Kidney (tissue), 14 donors: ENCODE data around the gene DPH6. TPM values are rescaled to one million over a fixed set of nuclear protein-coding genes. Genes with fewer than 3 reads are reported as not detected.

Source experiments
- DNase-seq, 5 donors: peaks; one replicate each; pipeline ENCODE4 v3.0.0-alpha.2; 2013 to 2020
- FAIRE-seq: peaks from 2 replicates; lab custom pipeline; 2012; peaks lifted over from hg19 to GRCh38; lab: Jason Lieb, UNC
- H3K27ac ChIP-seq, 2 donors: one replicate each; pipeline ENCODE4 v1.7.0; 2013; ENCODE audit warnings: low read depth in 2 of 2, low read length in 2 of 2, inconsistent platforms in 1 of 2
- H3K27me3 ChIP-seq: one replicate; pipeline ENCODE4 v1.7.1; 2013; ENCODE audit warnings: low read length, inconsistent platforms; ENCODE audit not compliant: control insufficient read depth, insufficient read depth
- H3K36me3 ChIP-seq, 3 donors: one replicate each; pipeline versions ENCODE4 v1.7.0 to v1.7.1; 2013; ENCODE audit warnings: low read length in 3 of 3, control low read depth in 1 of 3, inconsistent platforms in 1 of 3; ENCODE audit not compliant: insufficient read depth in 3 of 3, control insufficient read depth in 2 of 3
- H3K4me1 ChIP-seq, 3 donors: one replicate each; pipeline versions ENCODE4 v1.7.0 to v1.7.1; 2013; ENCODE audit warnings: low read length in 3 of 3, inconsistent platforms in 1 of 3, low read depth in 1 of 3; ENCODE audit not compliant: control insufficient read depth in 2 of 3, insufficient read depth in 2 of 3
- H3K4me3 ChIP-seq, 3 donors: one replicate each; pipeline versions ENCODE4 v1.7.0 to v1.8.1; 2013; ENCODE audit warnings: low read length in 3 of 3, control low read depth in 1 of 3, inconsistent platforms in 1 of 3
- H3K9ac ChIP-seq, 3 donors: one replicate each; pipeline versions ENCODE4 v1.7.0 to v1.7.1; 2013; ENCODE audit warnings: low read length in 3 of 3, control low read depth in 1 of 3, inconsistent platforms in 1 of 3
- H3K9me3 ChIP-seq, 3 donors: one replicate each; pipeline versions ENCODE4 v1.7.0 to v1.7.1; 2013; ENCODE audit warnings: low read length in 3 of 3, control low read depth in 1 of 3, inconsistent platforms in 1 of 3; ENCODE audit not compliant: control insufficient read depth in 2 of 3, insufficient read depth in 1 of 3
- intact Hi-C: fragments of 100-400 bp; cut with DNase I; formaldehyde crosslinking; loops from one replicate; pipeline ENCODE4 v1.11.1; 2022
- microRNA-seq: library from miRNA; unstranded; fragments of <30 nt; microRNA quantifications from one replicate; pipeline ENCODE4 v1.2.0, GENCODE V29; 2020
- polyA plus RNA-seq: library from polyadenylated mRNA; stranded (reverse); fragments of 350-450 nt; fragmentation: Illumina TruSeq; extraction: RNeasy Lipid Tissue Mini Kit (QIAGEN cat#74804); gene quantifications from one replicate; pipeline ENCODE4 v1.2.3, GENCODE V29; 2014; ENCODE audit warnings: low read depth, low replicate concordance; ENCODE audit not compliant: insufficient read depth
- total RNA-seq: library from RNA; stranded (reverse); fragmentation: NEBNext Ultra II Directional; extraction: Animal tissue kit (Norgen Biotek cat#: 25700); gene quantifications from one replicate; pipeline ENCODE4 v1.2.1, GENCODE V29; 2021
- TF ChIP-seq, protein P1 (sequence below): IDR thresholded peaks from 3 replicates; pipeline ENCODE4 v1.5.1; 2012; ENCODE audit warnings: mild to moderate bottlenecking, moderate library complexity, borderline replicate concordance; ENCODE audit not compliant: insufficient read depth; ENCODE audit errors: extremely low read depth
- donor health status: control.
- donor health status: control.
- donor health status: control.
- donor health status: control.
- donor health status: control.
- donor health status: DM: yes; HTN: yes; CAD: no.
- donor health status: Normal renal cell carcinoma (clear cell type).

Gene DPH6
- total and polyA plus RNA-seq, 2 donors from 2014 or later: 10.1 to 29.8 TPM

DNA sequence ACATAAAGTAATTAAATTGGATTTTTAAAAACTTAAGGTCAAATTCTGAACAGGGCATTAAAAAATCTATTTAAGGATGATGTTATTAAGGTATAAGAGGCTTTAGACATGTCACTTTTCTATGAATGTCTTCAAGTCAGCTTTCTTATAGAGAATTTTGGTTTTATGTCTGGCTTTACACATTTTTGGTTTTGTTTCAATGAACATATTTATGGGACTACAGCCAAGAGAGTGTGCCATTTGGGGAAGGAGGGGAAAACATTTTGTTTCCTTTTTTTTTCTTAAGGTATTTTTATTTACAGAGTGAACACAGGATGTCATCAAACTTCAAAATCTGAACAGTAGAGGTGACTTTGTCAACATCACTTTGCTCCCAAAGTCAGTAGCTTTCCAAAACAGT is 222.8 kb downstream of the DPH6 start:
- Histone ChIP-seq H3K36me3 (no peaks in the 10 kb centered on the region), H3K27ac (no peak overlapping the region), H3K4me3 (no peak overlapping the region), H3K9me3 (no peaks in the 10 kb centered on the region), H3K9ac (no peak overlapping the region), H3K4me1 (no peaks in the 10 kb centered on the region), H3K27me3 (no peaks in the 10 kb centered on the region)
- DNase-seq (no peak), FAIRE-seq (no peak)
- intact Hi-C loops: no loop called here
- TF ChIP-seq, protein P1, sequence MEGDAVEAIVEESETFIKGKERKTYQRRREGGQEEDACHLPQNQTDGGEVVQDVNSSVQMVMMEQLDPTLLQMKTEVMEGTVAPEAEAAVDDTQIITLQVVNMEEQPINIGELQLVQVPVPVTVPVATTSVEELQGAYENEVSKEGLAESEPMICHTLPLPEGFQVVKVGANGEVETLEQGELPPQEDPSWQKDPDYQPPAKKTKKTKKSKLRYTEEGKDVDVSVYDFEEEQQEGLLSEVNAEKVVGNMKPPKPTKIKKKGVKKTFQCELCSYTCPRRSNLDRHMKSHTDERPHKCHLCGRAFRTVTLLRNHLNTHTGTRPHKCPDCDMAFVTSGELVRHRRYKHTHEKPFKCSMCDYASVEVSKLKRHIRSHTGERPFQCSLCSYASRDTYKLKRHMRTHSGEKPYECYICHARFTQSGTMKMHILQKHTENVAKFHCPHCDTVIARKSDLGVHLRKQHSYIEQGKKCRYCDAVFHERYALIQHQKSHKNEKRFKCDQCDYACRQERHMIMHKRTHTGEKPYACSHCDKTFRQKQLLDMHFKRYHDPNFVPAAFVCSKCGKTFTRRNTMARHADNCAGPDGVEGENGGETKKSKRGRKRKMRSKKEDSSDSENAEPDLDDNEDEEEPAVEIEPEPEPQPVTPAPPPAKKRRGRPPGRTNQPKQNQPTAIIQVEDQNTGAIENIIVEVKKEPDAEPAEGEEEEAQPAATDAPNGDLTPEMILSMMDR: no peak

DNA sequence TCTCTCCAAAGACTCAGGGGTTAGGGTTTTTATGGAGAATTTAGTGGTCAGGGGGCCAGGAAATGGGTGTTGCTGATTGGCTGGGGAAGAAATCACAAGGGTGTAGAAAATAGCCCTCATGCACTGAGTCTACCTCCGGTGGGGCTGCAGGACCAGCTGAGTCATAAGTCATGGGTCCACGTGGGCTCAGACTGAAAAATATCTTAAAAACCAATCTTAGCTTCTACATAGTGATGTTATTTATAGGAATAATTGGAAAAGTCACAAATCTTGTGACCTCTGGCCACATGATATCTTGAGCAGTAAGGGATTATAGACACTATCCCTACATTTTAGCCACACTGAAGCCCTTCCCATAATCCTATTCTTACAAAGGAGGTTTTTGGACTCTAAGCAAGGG is 224.0 kb downstream of the DPH6 start:
- Histone ChIP-seq H3K4me3 (no peak overlapping the region), H3K4me1 (no peaks in the 10 kb centered on the region), H3K36me3 (no peaks in the 10 kb centered on the region), H3K9me3 (no peaks in the 10 kb centered on the region), H3K27ac (no peak overlapping the region), H3K27me3 (no peaks in the 10 kb centered on the region), H3K9ac (no peak overlapping the region)
- intact Hi-C loops: no loop called here
- TF ChIP-seq, protein P1: no peak
- DNase-seq (no peak), FAIRE-seq (no peak)

DNA sequence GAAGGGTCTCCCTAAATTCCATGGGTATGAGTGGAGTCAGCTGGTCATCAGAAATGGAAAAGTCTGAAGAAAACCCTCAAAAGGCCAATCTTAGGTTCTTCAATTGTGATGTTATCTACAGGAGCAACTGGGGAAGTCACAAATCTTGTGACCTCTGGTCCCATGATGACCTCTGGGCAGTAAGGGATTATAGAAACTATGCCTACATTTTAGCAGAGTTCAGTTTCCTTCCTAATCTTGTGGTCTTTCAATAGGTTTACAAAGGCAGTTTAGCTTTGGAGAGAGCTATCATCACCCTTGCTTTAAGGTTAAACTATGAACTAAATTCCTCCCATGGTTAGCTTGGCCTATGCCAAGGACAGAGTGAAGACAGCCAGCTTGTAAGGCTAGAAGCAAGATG is 225.1 kb downstream of the DPH6 start:
- DNase-seq (peak in 1 of 5 donors; percentile 19), FAIRE-seq (no peak)
- intact Hi-C loops: no loop called here
- Histone ChIP-seq H3K9ac (no peak overlapping the region), H3K27me3 (no peaks in the 10 kb centered on the region), H3K36me3 (no peaks in the 10 kb centered on the region), H3K9me3 (no peaks in the 10 kb centered on the region), H3K4me1 (no peaks in the 10 kb centered on the region), H3K4me3 (no peak overlapping the region), H3K27ac (no peak overlapping the region)
- TF ChIP-seq, protein P1: no peak

Small RNA genes within 50 kb of the gene (microRNA-seq; reads per million reads assigned to microRNA genes)
- gene MIR3942: not detected
